Heart left ventricle (tissue), 13 donors: ENCODE data around the gene CALU.

Experiments used
- POLR2A ChIP-seq, 2 donors: fragments of 450-650 bp; IDR thresholded peaks; one replicate each; pipeline ENCODE4 v1.6.1; 2017; ENCODE audit warnings: antibody characterized with exemption in 2 of 2, mild to moderate bottlenecking in 2 of 2, moderate library complexity in 2 of 2
- TF ChIP-seq, protein P1 (sequence below), 12 donors: fragments of 200-600 bp; sonication (generic) in 4 of 12; IDR thresholded peaks; one replicate each; pipeline versions ENCODE4 v1.5.0 to v1.8.0; 2018 to 2022; ENCODE audit warnings: antibody characterized with exemption in 12 of 12, mild to moderate bottlenecking in 5 of 12
- donor health status: ischemic (EF 13 %, LVEDD 7.1; RV severe dilation, severe dysfunction).
- donor health status: DM: no; HTN: yes; CAD: no.
- donor health status: DM: no; HTN: no; CAD: no.
- donor health status: ischemic (EF 25% LVEDD 6.9; RV normal size, moderate dysfunction).
- donor health status: ischemic (EF 25% LVEDD 5.7; RV mildly dilated, moderate dysfunction).
- donor health status: ischemic (EF 35%, LVEDD 5.7; RV mildly dilated, moderate dysfunction).
- donor health status: nonischemic (EF 11% LVEDD 7.7; RV severe dilation, severe dysfunction).
- donor health status: DM: yes; HTN: yes; CAD: no.
- donor health status: PGD.
- donor health status: ischemic (EF 29% LVEDD 5.4; RV normal size, mild dysfunction).
- donor health status: nonischemic (EF 23%, LVEDD 6.1; RV moderate dilation, normal function).

- TF ChIP-seq, protein P1, sequence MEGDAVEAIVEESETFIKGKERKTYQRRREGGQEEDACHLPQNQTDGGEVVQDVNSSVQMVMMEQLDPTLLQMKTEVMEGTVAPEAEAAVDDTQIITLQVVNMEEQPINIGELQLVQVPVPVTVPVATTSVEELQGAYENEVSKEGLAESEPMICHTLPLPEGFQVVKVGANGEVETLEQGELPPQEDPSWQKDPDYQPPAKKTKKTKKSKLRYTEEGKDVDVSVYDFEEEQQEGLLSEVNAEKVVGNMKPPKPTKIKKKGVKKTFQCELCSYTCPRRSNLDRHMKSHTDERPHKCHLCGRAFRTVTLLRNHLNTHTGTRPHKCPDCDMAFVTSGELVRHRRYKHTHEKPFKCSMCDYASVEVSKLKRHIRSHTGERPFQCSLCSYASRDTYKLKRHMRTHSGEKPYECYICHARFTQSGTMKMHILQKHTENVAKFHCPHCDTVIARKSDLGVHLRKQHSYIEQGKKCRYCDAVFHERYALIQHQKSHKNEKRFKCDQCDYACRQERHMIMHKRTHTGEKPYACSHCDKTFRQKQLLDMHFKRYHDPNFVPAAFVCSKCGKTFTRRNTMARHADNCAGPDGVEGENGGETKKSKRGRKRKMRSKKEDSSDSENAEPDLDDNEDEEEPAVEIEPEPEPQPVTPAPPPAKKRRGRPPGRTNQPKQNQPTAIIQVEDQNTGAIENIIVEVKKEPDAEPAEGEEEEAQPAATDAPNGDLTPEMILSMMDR (IDR thresholded peaks at IDR 0.05): no peak
- no peak for TF ChIP-seq POLR2A (IDR thresholded peaks at IDR 0.05)
Observed at GRCh38 chr7:128752251-128752650, 13.1 kb downstream of the CALU start.
